Common myeloid progenitor, CD34-positive (primary cell): ENCODE data around the gene THSD7B.

Source experiments
- CTCF ChIA-PET: fragments of 350-600 bp; sonication (Branson Sonifier 250); formaldehyde crosslinking; loops from one replicate; lab custom pipeline; 2021; ENCODE audit warnings: antibody characterized with exemption; lab: Charles Lee
- POLR2A ChIA-PET: fragments of 350-600 bp; sonication (Branson Sonifier 250); formaldehyde crosslinking; loops from one replicate; lab custom pipeline; 2021; ENCODE audit warnings: antibody characterized with exemption; lab: Charles Lee
- DNase-seq, 3 donors: peaks; one replicate each; pipeline versions ENCODE4 v3.0.0 to v3.0.0-alpha.2; 2013
- H3K27ac ChIP-seq, 2 experiments: 1 replicate in 1 of 2; 2 replicates in 1 of 2; pipeline ENCODE4 v1.7.0; 2013; ENCODE audit warnings: inconsistent platforms in 2 of 2, low read length in 2 of 2, mild to moderate bottlenecking in 2 of 2, low read depth in 1 of 2, moderate library complexity in 1 of 2; ENCODE audit not compliant: severe bottlenecking in 2 of 2, insufficient read depth in 1 of 2, poor library complexity in 1 of 2
- H3K27me3 ChIP-seq, 5 experiments: replicated peaks in 2 of 5; 1 replicate in 3 of 5; 2 replicates in 2 of 5; pipeline versions ENCODE4 v1.6.1 to v1.7.0; 2013; ENCODE audit warnings: low read length in 4 of 5, mild to moderate bottlenecking in 2 of 5, moderate library complexity in 2 of 5, inconsistent platforms in 1 of 5; ENCODE audit not compliant: insufficient read depth in 5 of 5, control insufficient read depth in 4 of 5
- H3K36me3 ChIP-seq, 4 experiments: 1 replicate in 2 of 4; 2 replicates in 2 of 4; pipeline versions ENCODE4 v1.6.1 to v1.7.0; 2013; ENCODE audit warnings: low read length in 3 of 4, control low read depth in 1 of 4, mild to moderate bottlenecking in 1 of 4; ENCODE audit not compliant: control insufficient read depth in 4 of 4, insufficient read depth in 4 of 4
- H3K4me1 ChIP-seq, 4 experiments: 1 replicate in 3 of 4; 2 replicates in 1 of 4; pipeline versions ENCODE4 v1.6.1 to v1.7.1; 2013; ENCODE audit warnings: low read length in 3 of 4, mild to moderate bottlenecking in 3 of 4, control low read depth in 1 of 4, inconsistent platforms in 1 of 4, moderate library complexity in 1 of 4; ENCODE audit not compliant: control insufficient read depth in 4 of 4, insufficient read depth in 4 of 4; ENCODE audit errors: control extremely low read depth in 1 of 4
- H3K4me3 ChIP-seq, 7 experiments: 1 replicate in 4 of 7; 2 replicates in 3 of 7; pipeline versions ENCODE4 v1.5.1 to v1.7.0; 2013; ENCODE audit warnings: mild to moderate bottlenecking in 7 of 7, low read length in 6 of 7, moderate library complexity in 6 of 7, inconsistent platforms in 2 of 7, low read depth in 2 of 7, control low read depth in 1 of 7; ENCODE audit not compliant: insufficient read depth in 4 of 7, control insufficient read depth in 1 of 7; ENCODE audit errors: extremely low read depth in 1 of 7
- H3K9me3 ChIP-seq, 5 experiments: 1 replicate in 4 of 5; 2 replicates in 1 of 5; pipeline versions ENCODE4 v1.6.1 to v1.7.1; 2013; ENCODE audit warnings: low read length in 4 of 5, mild to moderate bottlenecking in 2 of 5, inconsistent platforms in 1 of 5, low read depth in 1 of 5, moderate library complexity in 1 of 5; ENCODE audit not compliant: control insufficient read depth in 4 of 5, insufficient read depth in 2 of 5; ENCODE audit errors: control extremely low read depth in 1 of 5
- WGBS: methylation state at CpG from one replicate; pipeline ENCODE4 v1.1.5; 2013; ENCODE audit not compliant: insufficient coverage; 5-methylcytosine and 5-hydroxymethylcytosine counted together

Gene THSD7B

DNA sequence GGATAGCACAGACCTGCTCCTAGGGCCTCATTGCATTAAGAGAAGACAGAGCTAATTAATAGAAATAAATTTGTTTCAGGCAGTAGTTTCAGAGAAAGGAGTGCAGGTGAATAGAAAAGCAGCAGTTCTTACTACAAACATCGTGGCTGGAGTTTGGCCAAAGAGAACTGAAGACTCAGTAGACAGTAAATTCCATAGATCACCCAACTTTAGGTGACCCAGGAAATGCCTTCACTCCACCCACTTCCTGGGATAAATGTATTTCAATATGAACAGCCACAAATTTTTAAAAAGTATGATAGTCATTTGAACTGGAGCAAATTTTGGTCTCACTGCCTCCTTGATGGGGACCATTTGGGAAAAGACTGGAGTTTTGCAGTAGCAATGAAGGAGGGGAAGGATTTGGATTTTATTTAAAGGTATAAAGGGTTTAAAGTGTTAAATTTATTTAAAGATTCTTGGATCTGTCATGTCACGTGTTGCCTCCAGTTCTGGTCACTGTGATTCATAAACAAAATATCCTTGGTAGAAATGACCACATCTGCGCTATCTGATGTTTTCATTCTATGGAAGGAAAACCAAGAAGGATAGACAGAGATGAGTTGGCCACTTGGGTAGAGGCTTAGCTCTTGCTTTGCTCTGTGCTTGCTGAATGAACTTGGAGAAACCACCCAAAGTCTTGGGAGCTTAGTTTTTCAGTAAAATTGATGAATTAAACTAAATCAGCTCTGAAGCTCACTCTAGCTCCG lies 390.2 kb downstream of the THSD7B start:
- ChIA-PET POLR2A (no interaction called here), CTCF (no interaction called here)
- Histone ChIP-seq H3K9me3 (no peaks in the 10 kb centered on the region), H3K27me3 (peaks cover 0 to 2% (median 0%) of the 10 kb centered on the region in 5 experiments), H3K27ac (no peak overlapping the region), H3K4me1 (no peaks in the 10 kb centered on the region), H3K36me3 (no peaks in the 10 kb centered on the region), H3K4me3 (no peak overlapping the region)
- 96% methylated on average over 4 of the region's 4 CpGs for WGBS
- DNase-seq: no peak

DNA sequence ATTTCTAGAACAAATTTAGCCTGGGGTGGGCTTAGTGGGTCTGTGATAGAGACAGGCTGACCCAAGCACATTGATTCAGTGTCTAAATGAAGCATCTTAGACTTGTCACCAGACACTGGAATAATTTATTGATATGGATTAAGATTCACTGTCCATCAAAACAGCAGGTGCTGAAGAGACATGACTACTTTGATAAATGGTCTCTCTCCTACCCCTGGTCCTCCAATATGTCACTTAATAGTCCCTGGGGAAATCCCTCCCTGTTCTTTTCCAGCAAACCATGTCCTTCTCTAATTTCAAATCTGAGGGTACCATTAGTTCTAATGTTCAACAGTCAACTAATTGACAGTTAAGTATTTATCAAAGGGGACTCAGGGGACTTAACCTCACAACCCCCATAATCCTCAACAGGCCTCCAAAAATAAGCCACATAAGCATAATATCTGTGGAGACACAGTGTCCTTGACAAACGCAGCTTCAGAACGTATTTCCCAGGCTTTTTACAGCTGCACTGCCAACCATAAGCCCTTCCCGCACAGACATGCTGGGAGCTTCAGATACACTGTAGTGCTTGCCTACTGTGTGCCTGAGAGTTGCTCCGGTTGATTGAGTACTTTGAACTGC lies 391.0 kb downstream of the THSD7B start:
- H3K27me3 ChIP-seq: peaks cover 0 to 2% (median 0%) of the 10 kb centered on the region in 5 experiments
- no peaks in the 10 kb centered on the region for H3K9me3 ChIP-seq
- H3K4me3 ChIP-seq: no peak overlapping the region
- 92% methylated on average over 4 of the region's 4 CpGs for WGBS
- CTCF ChIA-PET: no interaction called here
- no peak overlapping the region for H3K27ac ChIP-seq
- DNase-seq: no peak
- no peaks in the 10 kb centered on the region for H3K36me3 ChIP-seq
- no peaks in the 10 kb centered on the region for H3K4me1 ChIP-seq
- POLR2A ChIA-PET: no interaction called here

DNA sequence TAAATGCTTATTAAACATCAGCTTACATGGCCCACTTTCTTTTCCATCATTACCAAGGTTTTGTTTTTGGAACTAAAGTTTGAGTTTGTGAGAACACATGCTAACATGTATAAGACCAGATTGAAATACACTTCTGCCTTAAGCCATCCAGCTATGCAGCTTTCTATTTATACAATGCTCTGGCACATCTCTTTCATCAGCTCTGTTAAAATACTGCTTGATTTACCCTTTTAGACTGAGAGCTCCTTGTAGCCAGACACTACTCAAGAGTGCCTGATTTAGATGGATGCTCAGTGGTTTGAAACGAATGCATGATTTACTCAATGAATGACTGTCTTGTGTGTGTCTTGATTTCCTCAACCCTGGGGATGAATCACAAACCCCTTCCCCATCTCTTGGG lies 392.5 kb downstream of the THSD7B start:
- H3K9me3 ChIP-seq: no peaks in the 10 kb centered on the region
- POLR2A ChIA-PET: no interaction called here
- no peak overlapping the region for H3K4me3 ChIP-seq
- no peak for DNase-seq
- no peak overlapping the region for H3K27ac ChIP-seq
- WGBS: no CpG with 5 or more reads among the region's 1 CpG
- no peaks in the 10 kb centered on the region for H3K27me3 ChIP-seq
- H3K4me1 ChIP-seq: no peaks in the 10 kb centered on the region
- no peaks in the 10 kb centered on the region for H3K36me3 ChIP-seq
- CTCF ChIA-PET: no interaction called here

DNA sequence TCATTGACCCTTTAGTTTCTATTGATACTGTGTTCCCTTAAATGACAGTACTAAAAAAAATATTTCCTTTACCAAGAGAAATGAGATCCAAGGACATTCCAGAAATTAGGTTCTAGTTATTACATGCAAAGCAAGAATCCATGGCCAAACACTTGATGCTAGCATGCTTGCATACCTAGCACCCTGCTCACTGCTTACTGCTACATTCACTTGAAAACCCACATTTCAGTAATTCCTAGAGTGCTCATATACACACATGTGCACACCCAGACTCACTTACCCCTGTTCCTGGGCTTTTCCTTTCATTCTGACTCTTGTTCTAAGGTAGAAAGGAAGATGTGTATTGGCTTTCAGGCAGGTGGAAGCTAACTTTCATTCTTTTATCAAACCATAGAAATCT lies 395.9 kb downstream of the THSD7B start:
- no peak overlapping the region for H3K27ac ChIP-seq
- no peaks in the 10 kb centered on the region for H3K4me1 ChIP-seq
- no peaks in the 10 kb centered on the region for H3K9me3 ChIP-seq
- no peak overlapping the region for H3K4me3 ChIP-seq
- H3K36me3 ChIP-seq: no peaks in the 10 kb centered on the region
- CTCF ChIA-PET: no interaction called here
- no peaks in the 10 kb centered on the region for H3K27me3 ChIP-seq
- no peak for DNase-seq
- POLR2A ChIA-PET: no interaction called here

DNA sequence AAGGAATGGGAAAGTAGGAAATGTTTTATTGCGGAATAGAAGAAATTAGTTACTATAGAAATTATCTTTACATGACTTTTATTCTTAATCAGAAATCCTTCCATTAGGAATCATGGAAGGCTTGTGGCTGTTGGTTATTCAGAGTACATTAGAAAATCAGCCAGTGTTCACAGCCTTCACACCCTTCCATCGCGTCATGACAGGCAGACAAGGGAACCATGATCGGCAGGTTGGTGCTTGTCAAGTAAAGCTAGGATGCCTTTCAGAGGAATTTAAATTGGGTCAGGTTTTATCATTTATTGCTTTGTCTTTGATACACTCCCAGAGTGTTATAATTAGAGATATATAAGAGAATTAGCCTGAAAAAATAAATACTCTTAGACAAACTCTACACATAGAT lies 400.6 kb downstream of the THSD7B start:
- WGBS: no CpG with 5 or more reads among the region's 4 CpGs
- H3K27me3 ChIP-seq: no peaks in the 10 kb centered on the region
- ChIA-PET POLR2A (no interaction called here), CTCF (no interaction called here)
- no peak for DNase-seq
- no peaks in the 10 kb centered on the region for H3K9me3 ChIP-seq
- H3K36me3 ChIP-seq: no peaks in the 10 kb centered on the region
- H3K27ac ChIP-seq: no peak overlapping the region
- no peaks in the 10 kb centered on the region for H3K4me1 ChIP-seq
- H3K4me3 ChIP-seq: no peak overlapping the region

DNA sequence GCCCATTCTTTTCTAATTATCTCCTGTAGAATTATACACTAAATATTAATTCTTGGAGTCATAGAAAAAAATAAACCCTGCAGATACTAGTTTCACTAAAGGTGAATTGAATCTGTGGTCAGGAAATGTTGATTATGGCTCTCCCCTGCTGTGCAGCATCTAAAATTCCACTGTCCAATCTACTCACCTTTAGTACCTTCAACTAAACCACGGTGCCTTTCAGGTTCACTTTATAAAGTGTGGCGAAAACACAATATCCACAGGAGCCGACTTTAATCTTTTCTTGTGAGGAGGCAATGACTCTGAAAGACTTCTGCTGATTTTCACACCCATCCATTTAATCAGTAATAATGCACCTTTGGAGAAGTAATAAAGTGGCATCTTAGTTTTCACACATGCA lies 402.3 kb downstream of the THSD7B start:
- DNase-seq: no peak
- POLR2A ChIA-PET: no interaction called here
- Histone ChIP-seq H3K4me1 (no peaks in the 10 kb centered on the region), H3K9me3 (no peaks in the 10 kb centered on the region), H3K4me3 (no peak overlapping the region), H3K27me3 (no peaks in the 10 kb centered on the region), H3K27ac (no peak overlapping the region), H3K36me3 (no peaks in the 10 kb centered on the region)
- WGBS: 92% methylated on average over 2 of the region's 3 CpGs
- CTCF ChIA-PET: no interaction called here

DNA sequence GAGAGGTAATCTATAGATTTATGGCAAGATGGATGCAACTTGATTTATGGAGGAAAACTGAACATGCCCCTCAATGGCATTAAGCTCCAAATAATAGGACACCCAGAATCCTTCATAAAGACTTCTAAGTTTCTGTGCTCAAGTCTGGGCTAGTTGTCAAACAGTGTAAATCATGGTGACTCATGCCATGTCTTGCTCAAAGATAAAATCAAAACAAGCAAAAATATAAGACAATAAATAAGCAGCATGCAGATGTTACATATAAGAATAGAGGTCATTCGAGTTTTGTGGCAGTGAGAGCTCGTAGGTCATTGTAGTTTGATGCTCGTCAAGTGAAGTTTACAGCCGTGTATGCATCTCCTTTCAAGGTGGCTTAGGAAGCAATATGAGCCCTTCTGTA lies 403.2 kb downstream of the THSD7B start:
- no peak for DNase-seq
- CTCF ChIA-PET: interaction anchor here (0.7 kb wide), 1 partner anchor 49 kb away, joined by 3 read pairs; no protein-coding TSS in a partner anchor
- H3K27ac ChIP-seq: no peak overlapping the region

More for the DNA sequence above, 403.2 kb downstream of the THSD7B start:
- H3K27me3 ChIP-seq: no peaks in the 10 kb centered on the region
- H3K9me3 ChIP-seq: no peaks in the 10 kb centered on the region
- no peak overlapping the region for H3K4me3 ChIP-seq
- no peaks in the 10 kb centered on the region for H3K4me1 ChIP-seq
- H3K36me3 ChIP-seq: no peaks in the 10 kb centered on the region
- 95% methylated on average over 4 of the region's 4 CpGs for WGBS
- POLR2A ChIA-PET: no interaction called here
